MM.1S (cell line): Measurements from ENCODE around the gene U2AF1L4.

Experiments
- DNase-seq: peaks from one replicate; pipeline ENCODE4 v3.0.0-alpha.2; 2015
- H2AFZ ChIP-seq: fragments of 300-600 bp; sonication (generic); 2 replicates; pipeline ENCODE4 v1.6.0; 2016; ENCODE audit warnings: antibody characterized with exemption, low read length
- H3F3A ChIP-seq: fragments of 300-600 bp; sonication (generic); 2 replicates; pipeline ENCODE4 v1.6.1; 2016; ENCODE audit warnings: mild to moderate bottlenecking, antibody characterized with exemption, low read length, moderate library complexity, mixed read lengths; ENCODE audit not compliant: insufficient read depth
- H3K27ac ChIP-seq: fragments of 300-600 bp; sonication (generic); 2 replicates; pipeline ENCODE4 v1.5.1; 2016; ENCODE audit warnings: mild to moderate bottlenecking, low read length
- H3K27me3 ChIP-seq: fragments of 300-600 bp; sonication (generic); replicated peaks from 2 replicates; pipeline ENCODE4 v1.6.0; 2016; ENCODE audit warnings: low read length; ENCODE audit not compliant: insufficient read depth
- H3K36me3 ChIP-seq: fragments of 300-600 bp; sonication (generic); replicated peaks from 2 replicates; pipeline ENCODE4 v1.6.1; 2016; ENCODE audit warnings: mild to moderate bottlenecking, low read length, mixed read lengths; ENCODE audit not compliant: insufficient read depth
- H3K4me1 ChIP-seq: fragments of 300-600 bp; sonication (generic); 2 replicates; pipeline ENCODE4 v1.6.1; 2016; ENCODE audit warnings: low read length, mixed read lengths
- H3K4me2 ChIP-seq: fragments of 300-600 bp; sonication (generic); 2 replicates; pipeline ENCODE4 v1.6.0; 2016; ENCODE audit warnings: low read depth, low read length
- H3K4me3 ChIP-seq: fragments of 300-600 bp; sonication (generic); 2 replicates; pipeline ENCODE4 v1.5.1; 2016; ENCODE audit warnings: low read length, mixed read lengths
- H3K79me2 ChIP-seq: fragments of 300-600 bp; sonication (generic); 2 replicates; pipeline ENCODE4 v1.6.1; 2016; ENCODE audit warnings: mixed run types, low read length, mixed read lengths
- H3K9ac ChIP-seq: fragments of 300-600 bp; sonication (generic); 2 replicates; pipeline ENCODE4 v1.6.1; 2016; ENCODE audit warnings: low read length, mixed read lengths
- H3K9me2 ChIP-seq: fragments of 300-600 bp; sonication (generic); replicated peaks from 2 replicates; pipeline ENCODE4 v1.6.1; 2016; ENCODE audit warnings: mild to moderate bottlenecking, low read length, mixed read lengths; ENCODE audit not compliant: insufficient read depth
- H3K9me3 ChIP-seq: fragments of 300-600 bp; sonication (generic); replicated peaks from 2 replicates; pipeline ENCODE4 v1.6.1; 2016; ENCODE audit warnings: mild to moderate bottlenecking, low read length, mixed read lengths; ENCODE audit not compliant: insufficient read depth
- H4K20me1 ChIP-seq: fragments of 300-600 bp; sonication (generic); 2 replicates; pipeline ENCODE4 v1.6.1; 2016; ENCODE audit warnings: mild to moderate bottlenecking, low read length, moderate library complexity, mixed read lengths; ENCODE audit not compliant: insufficient read depth
- EZH2 ChIP-seq: fragments of 300-600 bp; sonication (generic); optimal IDR thresholded peaks from 2 replicates; pipeline ENCODE3; 2017; ENCODE audit warnings: low read depth, mild to moderate bottlenecking, antibody characterized with exemption, low read length, mixed read lengths
- EZH2phosphoT487 ChIP-seq: fragments of 300-600 bp; sonication (generic); IDR thresholded peaks from 2 replicates; pipeline ENCODE4 v1.6.1; 2018; ENCODE audit warnings: antibody characterized with exemption, low read length
- TF ChIP-seq, protein P1 (sequence below): fragments of 300-600 bp; sonication (generic); IDR thresholded peaks from 2 replicates; pipeline ENCODE4 v1.5.1; 2016; ENCODE audit warnings: antibody characterized with exemption, low read length, mixed read lengths

The U2AF1L4 gene

GRCh38 chr19:35766571-35767104 is 21.4 kb upstream of the U2AF1L4 start:
- no peak for DNase-seq
- H3K4me3 ChIP-seq = no peak overlapping the region
- no peaks in the 10 kb centered on the region for H3K79me2 ChIP-seq
- H2AFZ ChIP-seq = no peak overlapping the region
- H3K4me2 ChIP-seq = no peak overlapping the region
- TF ChIP-seq, protein P1, sequence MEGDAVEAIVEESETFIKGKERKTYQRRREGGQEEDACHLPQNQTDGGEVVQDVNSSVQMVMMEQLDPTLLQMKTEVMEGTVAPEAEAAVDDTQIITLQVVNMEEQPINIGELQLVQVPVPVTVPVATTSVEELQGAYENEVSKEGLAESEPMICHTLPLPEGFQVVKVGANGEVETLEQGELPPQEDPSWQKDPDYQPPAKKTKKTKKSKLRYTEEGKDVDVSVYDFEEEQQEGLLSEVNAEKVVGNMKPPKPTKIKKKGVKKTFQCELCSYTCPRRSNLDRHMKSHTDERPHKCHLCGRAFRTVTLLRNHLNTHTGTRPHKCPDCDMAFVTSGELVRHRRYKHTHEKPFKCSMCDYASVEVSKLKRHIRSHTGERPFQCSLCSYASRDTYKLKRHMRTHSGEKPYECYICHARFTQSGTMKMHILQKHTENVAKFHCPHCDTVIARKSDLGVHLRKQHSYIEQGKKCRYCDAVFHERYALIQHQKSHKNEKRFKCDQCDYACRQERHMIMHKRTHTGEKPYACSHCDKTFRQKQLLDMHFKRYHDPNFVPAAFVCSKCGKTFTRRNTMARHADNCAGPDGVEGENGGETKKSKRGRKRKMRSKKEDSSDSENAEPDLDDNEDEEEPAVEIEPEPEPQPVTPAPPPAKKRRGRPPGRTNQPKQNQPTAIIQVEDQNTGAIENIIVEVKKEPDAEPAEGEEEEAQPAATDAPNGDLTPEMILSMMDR = no peak
- TF ChIP-seq EZH2 = no peak
- no peak for TF ChIP-seq EZH2phosphoT487
- H3K4me1 ChIP-seq = no peaks in the 10 kb centered on the region
- H3K9me3 ChIP-seq = no peaks in the 10 kb centered on the region
- H3K9ac ChIP-seq = no peak overlapping the region
- H3K36me3 ChIP-seq = no peaks in the 10 kb centered on the region
- no peaks in the 10 kb centered on the region for H3K27me3 ChIP-seq
- H3K9me2 ChIP-seq = no peaks in the 10 kb centered on the region
- H3F3A ChIP-seq = no peaks in the 10 kb centered on the region
- H3K27ac ChIP-seq = no peak overlapping the region
- no peaks in the 10 kb centered on the region for H4K20me1 ChIP-seq

DNA sequence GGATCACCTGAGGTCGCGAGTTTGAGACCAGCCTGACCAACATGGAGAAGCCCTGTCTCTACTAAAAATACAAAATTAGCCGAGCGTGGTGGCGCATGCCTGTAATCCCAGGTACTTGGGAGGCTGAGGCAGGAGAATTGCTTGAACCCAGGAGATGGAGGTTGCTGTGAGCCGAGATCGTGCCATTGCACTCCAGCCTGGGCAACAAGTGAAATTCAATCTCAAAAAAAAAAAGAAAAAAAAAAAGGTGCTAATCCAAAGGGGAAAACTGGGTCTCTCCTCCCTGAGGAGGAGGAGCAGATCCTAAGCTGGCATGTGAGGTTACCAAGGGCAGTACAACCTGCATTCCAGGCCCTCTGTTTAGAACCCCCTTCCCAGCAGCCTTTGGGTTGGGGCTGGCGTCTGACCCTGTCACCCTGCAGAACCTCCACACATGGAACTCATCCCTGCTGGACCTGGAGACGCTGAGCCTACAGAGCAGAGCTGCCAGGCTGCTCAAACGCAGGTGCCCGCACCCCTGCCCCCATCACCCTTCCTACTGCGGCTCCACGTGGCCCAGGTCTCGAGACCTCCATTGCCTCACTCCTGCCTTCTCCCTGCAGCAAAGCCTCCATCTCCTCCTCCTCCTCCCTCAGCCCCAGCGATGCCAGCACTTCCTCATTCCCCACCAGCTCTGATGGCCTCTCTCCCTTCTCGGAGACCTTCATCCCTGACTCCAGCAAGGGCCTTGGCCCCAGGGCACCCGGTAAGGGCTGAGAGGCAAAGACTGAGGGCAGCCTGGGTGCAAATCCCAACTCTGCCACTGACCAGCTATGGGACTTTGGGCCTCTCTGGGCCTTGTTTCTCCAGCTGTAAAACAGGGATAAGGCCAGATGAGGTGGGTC is 19.5 kb upstream of the U2AF1L4 start:
- Histone ChIP-seq H3K27ac (no peak overlapping the region), H4K20me1 (no peaks in the 10 kb centered on the region), H3K4me1 (no peaks in the 10 kb centered on the region), H3K79me2 (peaks cover 2% of the 10 kb centered on the region), H2AFZ (no peak overlapping the region), H3K4me2 (no peak overlapping the region), H3K4me3 (no peak overlapping the region), H3F3A (no peaks in the 10 kb centered on the region), H3K9me2 (no peaks in the 10 kb centered on the region), H3K9me3 (no peaks in the 10 kb centered on the region), H3K36me3 (no peaks in the 10 kb centered on the region), H3K27me3 (no peaks in the 10 kb centered on the region), H3K9ac (no peak overlapping the region)
- DNase-seq = no peak
- TF ChIP-seq EZH2phosphoT487 (no peak), EZH2 (no peak)
- TF ChIP-seq, protein P1 = no peak

DNA sequence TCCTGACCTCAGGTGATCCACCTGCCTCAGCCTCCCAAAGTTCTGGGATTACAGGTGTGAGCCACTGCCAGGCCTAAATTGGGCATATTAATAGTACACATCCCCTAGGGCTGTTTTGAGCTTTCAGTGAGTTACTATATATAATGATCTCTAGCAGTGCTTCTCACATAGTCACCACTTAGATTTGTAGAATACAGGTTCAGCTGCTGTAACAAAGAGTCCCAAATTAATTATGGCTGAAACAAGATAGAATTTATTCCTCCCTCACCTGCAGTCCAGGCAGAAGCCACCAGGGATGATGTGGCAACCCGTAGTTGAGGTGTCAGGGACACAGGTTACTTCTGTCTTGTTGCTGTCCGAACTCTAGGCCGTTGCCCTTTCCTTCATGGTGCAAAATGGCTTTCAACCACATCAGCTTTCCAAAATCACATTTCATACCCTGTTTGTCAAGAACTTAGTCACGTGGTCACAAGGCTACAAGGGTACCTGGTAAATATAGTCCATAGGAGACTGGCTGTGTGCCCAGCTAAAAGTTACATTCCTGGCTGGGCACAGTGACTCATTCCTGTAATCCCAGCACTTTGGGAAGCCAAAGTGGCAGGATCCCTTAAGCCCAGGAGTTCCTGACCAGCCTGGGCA is 15.6 kb upstream of the U2AF1L4 start:
- Histone ChIP-seq H3K36me3 (no peaks in the 10 kb centered on the region), H3K4me3 (no peak overlapping the region), H3F3A (peaks cover 4% of the 10 kb centered on the region; the same call in 1 of the 2 replicates)

More for the DNA sequence above, 15.6 kb upstream of the U2AF1L4 start:
- Histone ChIP-seq H2AFZ (no peak overlapping the region), H3K9ac (no peak overlapping the region), H3K27me3 (no peaks in the 10 kb centered on the region), H3K27ac (no peak overlapping the region), H3K4me1 (peaks cover 12% of the 10 kb centered on the region; the same call in 1 of the 2 replicates), H3K79me2 (peaks cover 15% of the 10 kb centered on the region), H3K4me2 (no peak overlapping the region), H4K20me1 (no peaks in the 10 kb centered on the region), H3K9me3 (no peaks in the 10 kb centered on the region), H3K9me2 (no peaks in the 10 kb centered on the region)
- no peak for TF ChIP-seq EZH2
- no peak for TF ChIP-seq EZH2phosphoT487
- TF ChIP-seq, protein P1 = no peak
- DNase-seq = no peak
